ENCODE measurements around the gene ALG9.

DNA sequence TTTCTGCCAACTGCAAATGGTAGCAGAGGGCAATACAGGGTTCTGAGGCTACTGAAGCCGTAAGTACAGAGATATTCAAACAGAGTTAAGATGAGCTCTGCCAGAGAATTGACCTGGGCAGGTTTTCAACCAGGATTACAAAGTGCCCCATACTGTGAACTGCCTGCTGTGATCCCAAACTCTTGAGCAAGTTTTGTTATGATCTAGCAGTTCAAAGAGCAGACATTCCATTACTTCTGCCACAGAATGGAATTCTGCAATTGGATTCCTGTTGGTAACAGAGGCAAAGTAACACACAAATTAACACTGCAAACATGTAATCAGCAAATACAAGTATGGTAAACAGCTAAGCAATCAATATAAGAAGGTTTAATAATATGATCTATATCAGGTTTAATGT is 31.2 kb downstream of the ALG9 start:
- TF ChIP-seq, protein P1, sequence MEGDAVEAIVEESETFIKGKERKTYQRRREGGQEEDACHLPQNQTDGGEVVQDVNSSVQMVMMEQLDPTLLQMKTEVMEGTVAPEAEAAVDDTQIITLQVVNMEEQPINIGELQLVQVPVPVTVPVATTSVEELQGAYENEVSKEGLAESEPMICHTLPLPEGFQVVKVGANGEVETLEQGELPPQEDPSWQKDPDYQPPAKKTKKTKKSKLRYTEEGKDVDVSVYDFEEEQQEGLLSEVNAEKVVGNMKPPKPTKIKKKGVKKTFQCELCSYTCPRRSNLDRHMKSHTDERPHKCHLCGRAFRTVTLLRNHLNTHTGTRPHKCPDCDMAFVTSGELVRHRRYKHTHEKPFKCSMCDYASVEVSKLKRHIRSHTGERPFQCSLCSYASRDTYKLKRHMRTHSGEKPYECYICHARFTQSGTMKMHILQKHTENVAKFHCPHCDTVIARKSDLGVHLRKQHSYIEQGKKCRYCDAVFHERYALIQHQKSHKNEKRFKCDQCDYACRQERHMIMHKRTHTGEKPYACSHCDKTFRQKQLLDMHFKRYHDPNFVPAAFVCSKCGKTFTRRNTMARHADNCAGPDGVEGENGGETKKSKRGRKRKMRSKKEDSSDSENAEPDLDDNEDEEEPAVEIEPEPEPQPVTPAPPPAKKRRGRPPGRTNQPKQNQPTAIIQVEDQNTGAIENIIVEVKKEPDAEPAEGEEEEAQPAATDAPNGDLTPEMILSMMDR (IDR thresholded peaks at IDR 0.05) = no peak
- no peak for TF ChIP-seq POLR2A (IDR thresholded peaks at IDR 0.05)

Measured in thyroid gland (tissue), 4 donors.